Mesothelial cell of epicardium (in vitro differentiated cells): ENCODE results near the gene ADAMTS6. TPM values are rescaled to one million over a fixed set of nuclear protein-coding genes. Genes with fewer than 3 reads are reported as not detected.

Experiments
- DNase-seq, 2 experiments: peaks; one replicate each; pipeline ENCODE4 v3.0.0; 2021; ENCODE audit warnings: low spot score in 2 of 2; ENCODE audit not compliant: unreplicated experiment in 2 of 2
- H3K27ac Mint-ChIP-seq: 2 replicates; pipeline ENCODE4 v1.8.0; 2021; ENCODE audit warnings: mixed read lengths
- H3K27me3 Mint-ChIP-seq: 2 replicates; pipeline ENCODE4 v1.8.0; 2021; ENCODE audit warnings: low read depth, mixed read lengths
- H3K36me3 Mint-ChIP-seq: 2 replicates; pipeline ENCODE4 v1.8.0; 2021; ENCODE audit warnings: mixed read lengths
- H3K4me1 Mint-ChIP-seq: 2 replicates; pipeline ENCODE4 v1.8.0; 2021; ENCODE audit warnings: mixed read lengths
- H3K4me3 Mint-ChIP-seq: 2 replicates; pipeline ENCODE4 v1.8.0; 2021; ENCODE audit warnings: mild to moderate bottlenecking, moderate library complexity, mixed read lengths
- H3K9me3 Mint-ChIP-seq: 2 replicates; pipeline ENCODE4 v1.8.0; 2021; ENCODE audit warnings: mixed read lengths
- total RNA-seq: library from RNA; stranded (reverse); gene quantifications from 3 replicates; pipeline ENCODE4 v1.2.1, GENCODE V29; 2021
- TF ChIP-seq, protein P1 (sequence below): fragments of 200-600 bp; sonication (generic); IDR thresholded peaks from one replicate; pipeline ENCODE4 v1.5.0; 2021; ENCODE audit warnings: antibody characterized with exemption; ENCODE audit not compliant: unreplicated experiment

ADAMTS6 gene
- total RNA-seq, 1 donor from 2014 or later: 20.6 TPM

DNA sequence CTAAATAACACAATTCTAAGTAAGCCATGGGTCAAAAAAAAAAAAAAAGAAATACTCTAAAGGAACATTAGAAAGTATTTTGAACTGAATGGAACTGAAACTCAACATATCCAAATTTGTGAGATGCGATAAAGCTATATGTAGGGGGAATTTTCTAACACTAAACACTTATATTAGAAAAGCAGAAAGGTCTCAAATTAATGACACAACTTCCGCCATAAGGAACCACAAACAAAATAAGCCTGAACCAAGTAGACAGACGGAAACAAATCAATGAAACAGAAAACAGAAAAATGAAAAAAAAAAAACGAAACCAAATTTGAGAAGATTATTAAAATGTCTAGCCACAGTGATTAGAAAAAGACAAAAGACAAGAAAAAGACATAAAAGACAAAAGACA lies 39.9 kb downstream of the ADAMTS6 start:
- TF ChIP-seq, protein P1, sequence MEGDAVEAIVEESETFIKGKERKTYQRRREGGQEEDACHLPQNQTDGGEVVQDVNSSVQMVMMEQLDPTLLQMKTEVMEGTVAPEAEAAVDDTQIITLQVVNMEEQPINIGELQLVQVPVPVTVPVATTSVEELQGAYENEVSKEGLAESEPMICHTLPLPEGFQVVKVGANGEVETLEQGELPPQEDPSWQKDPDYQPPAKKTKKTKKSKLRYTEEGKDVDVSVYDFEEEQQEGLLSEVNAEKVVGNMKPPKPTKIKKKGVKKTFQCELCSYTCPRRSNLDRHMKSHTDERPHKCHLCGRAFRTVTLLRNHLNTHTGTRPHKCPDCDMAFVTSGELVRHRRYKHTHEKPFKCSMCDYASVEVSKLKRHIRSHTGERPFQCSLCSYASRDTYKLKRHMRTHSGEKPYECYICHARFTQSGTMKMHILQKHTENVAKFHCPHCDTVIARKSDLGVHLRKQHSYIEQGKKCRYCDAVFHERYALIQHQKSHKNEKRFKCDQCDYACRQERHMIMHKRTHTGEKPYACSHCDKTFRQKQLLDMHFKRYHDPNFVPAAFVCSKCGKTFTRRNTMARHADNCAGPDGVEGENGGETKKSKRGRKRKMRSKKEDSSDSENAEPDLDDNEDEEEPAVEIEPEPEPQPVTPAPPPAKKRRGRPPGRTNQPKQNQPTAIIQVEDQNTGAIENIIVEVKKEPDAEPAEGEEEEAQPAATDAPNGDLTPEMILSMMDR: no peak
- Mint-ChIP-seq H3K9me3 (peaks cover 5% of the 10 kb centered on the region), H3K4me3 (no peak overlapping the region), H3K36me3 (peaks cover 5% of the 10 kb centered on the region), H3K27ac (no peak overlapping the region), H3K4me1 (no peaks in the 10 kb centered on the region), H3K27me3 (no peaks in the 10 kb centered on the region)
- DNase-seq: no peak

DNA sequence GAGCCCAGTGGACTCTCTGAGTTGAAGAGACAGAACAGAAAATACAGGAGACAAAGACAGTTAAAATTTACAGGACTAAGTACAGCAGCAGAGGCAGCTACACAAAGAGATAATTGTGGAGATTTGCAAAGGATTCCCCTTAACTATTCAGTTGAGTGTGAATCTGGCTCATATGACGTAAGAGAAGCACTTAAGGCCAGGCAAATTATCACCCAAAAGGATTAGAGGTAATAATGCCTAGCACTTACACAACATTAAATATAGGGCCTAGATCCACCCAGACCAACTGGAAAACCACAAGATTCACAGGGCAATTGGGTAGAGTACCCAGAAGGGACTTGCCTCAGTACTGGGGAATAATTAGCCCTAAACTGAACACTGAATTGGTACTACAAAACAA lies 41.3 kb downstream of the ADAMTS6 start:
- Mint-ChIP-seq H3K27me3 (no peaks in the 10 kb centered on the region), H3K27ac (no peak overlapping the region), H3K9me3 (peaks cover 7% of the 10 kb centered on the region), H3K4me1 (no peaks in the 10 kb centered on the region), H3K4me3 (no peak overlapping the region), H3K36me3 (peaks cover 6% of the 10 kb centered on the region)
- DNase-seq: no peak
- TF ChIP-seq, protein P1: no peak

DNA sequence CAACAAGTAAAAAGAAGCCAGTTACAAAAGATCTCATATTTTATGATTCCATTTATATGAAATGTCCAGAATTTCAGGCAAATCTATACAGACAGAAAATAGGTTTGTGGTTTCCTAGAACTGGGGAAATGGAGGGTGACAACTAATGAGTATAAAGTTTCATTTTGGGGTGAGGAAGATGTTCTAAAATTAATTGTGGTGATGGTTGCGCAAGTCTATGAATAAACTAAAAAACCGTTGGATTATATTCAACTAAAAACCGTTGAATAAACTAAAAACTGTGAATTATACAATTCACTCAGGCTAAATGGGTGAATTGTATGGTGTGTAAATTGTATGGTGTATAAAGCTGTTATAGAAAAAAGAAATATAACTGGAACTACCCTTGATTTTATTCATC lies 47.6 kb downstream of the ADAMTS6 start:
- TF ChIP-seq, protein P1: no peak
- no peak overlapping the region for H3K27ac Mint-ChIP-seq
- no peak for DNase-seq
- no peaks in the 10 kb centered on the region for H3K27me3 Mint-ChIP-seq
- H3K4me1 Mint-ChIP-seq: no peaks in the 10 kb centered on the region
- H3K36me3 Mint-ChIP-seq: peaks cover 2% of the 10 kb centered on the region
- peaks cover 7% of the 10 kb centered on the region for H3K9me3 Mint-ChIP-seq
- H3K4me3 Mint-ChIP-seq: no peak overlapping the region

DNA sequence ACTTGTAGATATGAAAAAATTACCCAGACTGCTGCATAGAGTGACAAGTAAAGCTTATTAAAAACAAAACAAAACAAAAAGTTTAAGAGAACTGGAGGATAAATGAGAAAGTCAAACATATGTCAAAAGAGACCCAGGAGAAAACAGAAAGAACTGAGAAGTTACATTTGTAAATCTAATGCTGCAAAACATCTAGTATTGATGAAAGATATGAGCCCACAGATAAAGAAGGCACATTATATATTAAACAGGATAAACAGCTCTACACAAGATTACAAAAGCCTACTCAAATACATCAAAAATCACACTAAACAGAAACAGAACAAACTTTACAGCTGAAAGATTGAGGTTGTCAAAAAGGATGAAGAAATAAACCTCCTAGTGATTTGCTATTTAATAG lies 55.1 kb downstream of the ADAMTS6 start:
- Mint-ChIP-seq H3K36me3 (peaks cover 17% of the 10 kb centered on the region), H3K4me3 (no peak overlapping the region), H3K4me1 (no peaks in the 10 kb centered on the region), H3K27me3 (no peaks in the 10 kb centered on the region), H3K9me3 (peaks cover 19% of the 10 kb centered on the region), H3K27ac (no peak overlapping the region)
- TF ChIP-seq, protein P1: no peak
- DNase-seq: no peak

DNA sequence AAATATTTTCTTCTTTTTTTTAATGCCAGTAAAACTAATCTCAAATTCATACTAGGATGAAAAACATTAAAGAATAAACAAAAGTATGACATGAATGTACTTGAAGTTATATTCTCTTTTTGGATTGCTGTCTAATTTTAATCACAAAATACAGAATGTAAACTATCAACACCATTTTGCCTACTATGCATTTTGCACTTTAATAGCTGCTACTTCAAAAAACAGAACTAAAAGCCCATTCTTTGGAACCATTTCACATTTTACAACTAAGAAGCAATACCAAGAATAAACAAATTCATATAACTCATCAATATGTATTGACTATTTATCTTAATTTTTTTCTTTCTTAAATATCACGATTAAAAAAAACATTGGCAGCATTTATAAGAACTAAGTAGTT lies 58.1 kb downstream of the ADAMTS6 start:
- Mint-ChIP-seq H3K27ac (no peak overlapping the region), H3K36me3 (peaks cover 46% of the 10 kb centered on the region), H3K9me3 (peaks cover 44% of the 10 kb centered on the region), H3K27me3 (no peaks in the 10 kb centered on the region), H3K4me1 (no peaks in the 10 kb centered on the region), H3K4me3 (no peak overlapping the region)
- no peak for DNase-seq
- TF ChIP-seq, protein P1: no peak

DNA sequence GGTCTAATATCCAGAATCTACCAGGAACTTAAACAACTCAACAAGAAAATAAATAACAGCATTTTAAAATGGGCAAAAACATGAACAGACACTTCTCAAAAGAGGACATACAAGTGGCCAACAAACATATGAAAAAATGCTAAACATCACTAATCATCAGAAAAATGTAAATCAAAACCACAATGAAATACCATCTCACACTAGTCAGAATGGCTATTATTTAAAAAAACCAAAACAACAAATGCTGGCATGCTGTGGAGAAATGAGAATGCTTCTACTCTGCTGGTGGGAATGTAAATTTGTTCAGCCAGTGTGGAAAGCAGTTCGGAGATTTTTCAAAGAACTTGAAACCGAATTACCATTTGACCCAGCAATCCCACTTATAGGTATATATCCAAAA lies 63.1 kb downstream of the ADAMTS6 start:
- H3K27ac Mint-ChIP-seq: no peak overlapping the region
- no peaks in the 10 kb centered on the region for H3K4me1 Mint-ChIP-seq
- peaks cover 48% of the 10 kb centered on the region for H3K36me3 Mint-ChIP-seq
- H3K27me3 Mint-ChIP-seq: no peaks in the 10 kb centered on the region
- TF ChIP-seq, protein P1: no peak
- no peak overlapping the region for H3K4me3 Mint-ChIP-seq
- H3K9me3 Mint-ChIP-seq: peaks cover 53% of the 10 kb centered on the region
- no peak for DNase-seq
